ENCODE measurements around the gene KLHL13.

DNA sequence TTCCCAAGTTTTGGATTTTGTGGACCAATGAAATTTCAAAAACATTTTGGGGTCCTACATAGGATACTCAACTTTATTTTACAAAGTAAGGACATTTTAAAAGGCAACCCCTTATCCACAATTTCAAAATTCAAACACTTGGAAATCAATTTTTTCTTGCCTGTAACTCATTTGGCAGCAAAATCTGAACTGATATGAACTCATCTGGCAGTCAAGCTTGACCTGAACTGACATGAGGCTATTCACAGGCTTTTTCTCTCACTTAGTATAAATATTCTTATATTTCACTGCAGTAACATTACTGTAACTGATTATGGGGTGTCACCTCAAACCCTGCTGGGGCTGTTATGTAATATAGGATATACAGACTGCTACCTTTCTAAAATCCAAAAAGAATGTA is 116.1 kb downstream of the KLHL13 start:
- TF ChIP-seq SP4 (IDR thresholded peaks at IDR 0.05; ENCODE audit: low read length) (no peak), CEBPB (IDR thresholded peaks at IDR 0.05; ENCODE audit: low read depth, low read length) (no peak)

Measured in H1 (cell line).